OCI-LY7 (cell line): ENCODE data around the gene FAM117A. TPM values are rescaled to one million over a fixed set of nuclear protein-coding genes. Genes with fewer than 3 reads are reported as not detected.
"Not testable (repeated sequence)": the region's sequence is repeated elsewhere in the genome, so short reads cannot be mapped to it uniquely, and the experiment has no call there.

Experiments used
- BruUV-seq: library from RNA; stranded (reverse); fragments of 400-500 nt; replicated peaks from 2 replicates; lab custom pipeline; 2021; lab: Mats Ljungman, UMichigan
- CTCF ChIA-PET: fragments of 300-600 bp; sonication (Branson Sonifier 250); formaldehyde crosslinking; loops from one replicate; lab custom pipeline; 2022; ENCODE audit warnings: antibody characterized with exemption; ENCODE audit not compliant: unreplicated experiment; lab: Charles Lee
- POLR2A ChIA-PET: fragments of 300-600 bp; sonication (Branson Sonifier 250); formaldehyde crosslinking; loops from one replicate; lab custom pipeline; 2022; ENCODE audit warnings: antibody characterized with exemption; lab: Charles Lee
- DNase-seq: peaks from one replicate; pipeline ENCODE4 v3.0.0-alpha.2; 2015; ENCODE audit warnings: low spot score
- H2AFZ ChIP-seq: fragments of 200-600 bp; sonication (generic), shearing (Covaris generic); 2 replicates; pipeline ENCODE4 v1.6.1; 2014; ENCODE audit warnings: mild to moderate bottlenecking, antibody characterized with exemption, low read length, moderate library complexity
- H3K27ac ChIP-seq: fragments of 200-600 bp; sonication (generic); 2 replicates; pipeline ENCODE4 v1.5.1; 2014; ENCODE audit warnings: mixed run types, low read depth, mild to moderate bottlenecking, moderate library complexity, low read length, inconsistent platforms; ENCODE audit not compliant: poor library complexity, severe bottlenecking
- H3K36me3 ChIP-seq: fragments of 200-600 bp; sonication (generic); 2 replicates; pipeline ENCODE4 v1.6.1; 2014; ENCODE audit warnings: mild to moderate bottlenecking, antibody characterized with exemption, low read length, moderate library complexity, mixed read lengths; ENCODE audit not compliant: insufficient read depth
- H3K4me1 ChIP-seq: fragments of 200-600 bp; sonication (generic); 2 replicates; pipeline ENCODE4 v1.5.1; 2014; ENCODE audit warnings: mild to moderate bottlenecking, low read length; ENCODE audit not compliant: insufficient read depth, poor library complexity, severe bottlenecking
- H3K4me2 ChIP-seq: fragments of 200-600 bp; sonication (generic); 2 replicates; pipeline ENCODE4 v1.6.1; 2014; ENCODE audit warnings: mild to moderate bottlenecking, low read length
- H3K4me3 ChIP-seq: fragments of 200-600 bp; sonication (generic); 2 replicates; pipeline ENCODE4 v1.5.1; 2014; ENCODE audit warnings: mild to moderate bottlenecking, low read depth, low read length; ENCODE audit not compliant: poor library complexity, severe bottlenecking
- H3K79me2 ChIP-seq: fragments of 200-600 bp; sonication (generic); 2 replicates; pipeline ENCODE4 v1.6.1; 2016; ENCODE audit warnings: low read depth, mild to moderate bottlenecking, low read length, moderate library complexity, mixed read lengths; ENCODE audit not compliant: insufficient read depth
- H3K9me2 ChIP-seq: fragments of 200-600 bp; sonication (generic); 2 replicates; pipeline ENCODE4 v1.6.1; 2016; ENCODE audit warnings: mild to moderate bottlenecking, low read length, mixed read lengths; ENCODE audit not compliant: insufficient read depth
- H3K9me3 ChIP-seq: fragments of 200-600 bp; sonication (generic); 2 replicates; pipeline ENCODE4 v1.6.1; 2014; ENCODE audit warnings: mild to moderate bottlenecking, mixed run types, low read length, mixed read lengths
- H4K20me1 ChIP-seq: fragments of 200-600 bp; sonication (generic); 2 replicates; pipeline ENCODE4 v1.6.1; 2014; ENCODE audit warnings: mild to moderate bottlenecking, antibody characterized with exemption, low read length, moderate library complexity, mixed read lengths; ENCODE audit not compliant: insufficient read depth
- EZH2phosphoT487 ChIP-seq: fragments of 200-600 bp; sonication (generic); IDR thresholded peaks from 2 replicates; pipeline ENCODE4 v1.6.1; 2018; ENCODE audit warnings: low read depth, borderline replicate concordance, mild to moderate bottlenecking, mixed run types, antibody characterized with exemption, low read length, moderate library complexity, mixed read lengths
- intact Hi-C: fragments of 100-400 bp; cut with micrococcal nuclease; formaldehyde crosslinking; loops from one replicate; pipeline ENCODE4 v1.10.0; 2022; ENCODE audit not compliant: unreplicated experiment
- total RNA-seq, 2 experiments: library from RNA; depleted of rRNA in 1 of 2; stranded (reverse); fragments of >200 nt in 1 of 2; shearing (Covaris generic) in 1 of 2; gene quantifications; 2 replicates each; pipeline ENCODE4 v1.2.3, GENCODE V29; 2014 to 2022
- TF ChIP-seq, protein P1 (sequence below): fragments of 200-600 bp; sonication (generic); conservative IDR thresholded peaks from 2 replicates; pipeline ENCODE4 v1.5.1; 2014; ENCODE audit warnings: mild to moderate bottlenecking, antibody characterized with exemption, low read length, moderate library complexity, mixed read lengths

The FAM117A gene
- total RNA-seq, 2 experiments from 2014 or later: 40.4 to 44.3 TPM

GRCh38 chr17:49760932-49761558 lies 2.9 kb downstream of the FAM117A start:
- H4K20me1 ChIP-seq: peaks cover 15% of the 10 kb centered on the region; the same call in 1 of the 2 replicates
- peaks cover 33% of the 10 kb centered on the region for H3K36me3 ChIP-seq
- no TSS peak for BruUV-seq
- H3K27ac ChIP-seq: peak overlapping the region; percentile 79
- ChIA-PET POLR2A (interaction anchor here (0.7 to 9.3 kb wide), 5 partner anchors 9 to 24 kb away, joined by 3 to 124 read pairs (median 4); no protein-coding TSS in a partner anchor), CTCF (interaction anchor here (2.1 kb wide), 1 partner anchor 13 kb away, joined by 7 read pairs; no protein-coding TSS in a partner anchor)
- peak overlapping the region; percentile 94 for H3K4me2 ChIP-seq
- H3K4me1 ChIP-seq: peaks cover 49% of the 10 kb centered on the region
- peaks cover 16% of the 10 kb centered on the region; the same call in 1 of the 2 replicates for H3K9me3 ChIP-seq
- intact Hi-C loops: no loop called here
- H3K9me2 ChIP-seq: no peaks in the 10 kb centered on the region
- peak overlapping the region; percentile 87 for H3K4me3 ChIP-seq
- H2AFZ ChIP-seq: no peak overlapping the region
- peaks cover 74% of the 10 kb centered on the region for H3K79me2 ChIP-seq
- TF ChIP-seq, protein P1, sequence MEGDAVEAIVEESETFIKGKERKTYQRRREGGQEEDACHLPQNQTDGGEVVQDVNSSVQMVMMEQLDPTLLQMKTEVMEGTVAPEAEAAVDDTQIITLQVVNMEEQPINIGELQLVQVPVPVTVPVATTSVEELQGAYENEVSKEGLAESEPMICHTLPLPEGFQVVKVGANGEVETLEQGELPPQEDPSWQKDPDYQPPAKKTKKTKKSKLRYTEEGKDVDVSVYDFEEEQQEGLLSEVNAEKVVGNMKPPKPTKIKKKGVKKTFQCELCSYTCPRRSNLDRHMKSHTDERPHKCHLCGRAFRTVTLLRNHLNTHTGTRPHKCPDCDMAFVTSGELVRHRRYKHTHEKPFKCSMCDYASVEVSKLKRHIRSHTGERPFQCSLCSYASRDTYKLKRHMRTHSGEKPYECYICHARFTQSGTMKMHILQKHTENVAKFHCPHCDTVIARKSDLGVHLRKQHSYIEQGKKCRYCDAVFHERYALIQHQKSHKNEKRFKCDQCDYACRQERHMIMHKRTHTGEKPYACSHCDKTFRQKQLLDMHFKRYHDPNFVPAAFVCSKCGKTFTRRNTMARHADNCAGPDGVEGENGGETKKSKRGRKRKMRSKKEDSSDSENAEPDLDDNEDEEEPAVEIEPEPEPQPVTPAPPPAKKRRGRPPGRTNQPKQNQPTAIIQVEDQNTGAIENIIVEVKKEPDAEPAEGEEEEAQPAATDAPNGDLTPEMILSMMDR: no peak
- TF ChIP-seq EZH2phosphoT487: no peak
- DNase-seq: no peak

- BruUV-seq: no TSS peak
- intact Hi-C loops: no loop called here
- ChIA-PET POLR2A (interaction anchor here (1.9 to 9.3 kb wide), 3 partner anchors 12 to 23 kb away, joined by 9 to 124 read pairs (median 71); no protein-coding TSS in a partner anchor), CTCF (no interaction called here)
- no peak for DNase-seq
- Histone ChIP-seq H3K4me2 (peak overlapping the region; percentile 94), H3K4me1 (peaks cover 57% of the 10 kb centered on the region), H3K9me3 (peaks cover 9% of the 10 kb centered on the region; the same call in 1 of the 2 replicates), H3K27ac (peak overlapping the region; percentile 79), H2AFZ (no peak overlapping the region), H3K9me2 (no peaks in the 10 kb centered on the region), H3K4me3 (peak overlapping the region; percentile 87), H3K79me2 (peaks cover 81% of the 10 kb centered on the region), H3K36me3 (peaks cover 39% of the 10 kb centered on the region), H4K20me1 (peaks cover 15% of the 10 kb centered on the region; the same call in 1 of the 2 replicates)
- TF ChIP-seq, protein P1: no peak
These were observed 3.6 kb downstream of the FAM117A start for GRCh38 chr17:49760296-49760695.

DNA sequence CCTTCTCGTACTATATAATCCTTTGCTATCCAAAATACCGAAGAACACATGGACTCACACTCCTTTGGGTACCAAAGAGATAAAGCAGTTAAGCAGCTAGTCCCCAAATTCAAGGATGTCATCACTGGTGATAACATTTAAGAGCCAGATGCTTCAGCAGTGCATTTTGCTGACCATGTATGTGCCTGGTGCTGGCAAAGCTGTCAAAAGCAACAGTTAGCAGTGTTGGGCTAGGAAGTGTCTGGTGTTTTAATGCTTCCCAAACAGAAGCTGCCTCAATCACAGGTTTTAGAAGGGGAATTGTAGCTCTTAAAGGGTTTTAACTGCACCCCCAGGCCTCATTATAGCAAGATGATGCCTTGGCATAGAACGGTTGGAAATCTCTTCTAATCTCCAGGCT lies 4.7 kb downstream of the FAM117A start:
- peaks cover 60% of the 10 kb centered on the region for H3K4me1 ChIP-seq
- no peak for DNase-seq
- peaks cover 92% of the 10 kb centered on the region for H3K79me2 ChIP-seq
- H3K4me2 ChIP-seq: peak overlapping the region; percentile 94
- H3K27ac ChIP-seq: peak overlapping the region; percentile 79
- H2AFZ ChIP-seq: no peak overlapping the region
- POLR2A ChIA-PET: interaction anchor here (0.7 to 9.3 kb wide), 4 partner anchors 11 to 49 kb away, joined by 3 to 124 read pairs (median 40); no protein-coding TSS in a partner anchor
- no TSS peak for BruUV-seq
- CTCF ChIA-PET: interaction anchor here (0.6 to 1.1 kb wide), 2 partner anchors 29 to 171 kb away, joined by 3 read pairs; no protein-coding TSS in a partner anchor
- H3K9me3 ChIP-seq: no peaks in the 10 kb centered on the region
- H4K20me1 ChIP-seq: peaks cover 15% of the 10 kb centered on the region; the same call in 1 of the 2 replicates
- peaks cover 43% of the 10 kb centered on the region for H3K36me3 ChIP-seq
- intact Hi-C loops: no loop called here
- H3K9me2 ChIP-seq: no peaks in the 10 kb centered on the region
- peak overlapping the region; percentile 87 for H3K4me3 ChIP-seq
- TF ChIP-seq, protein P1: no peak
- TF ChIP-seq EZH2phosphoT487: no peak

DNA sequence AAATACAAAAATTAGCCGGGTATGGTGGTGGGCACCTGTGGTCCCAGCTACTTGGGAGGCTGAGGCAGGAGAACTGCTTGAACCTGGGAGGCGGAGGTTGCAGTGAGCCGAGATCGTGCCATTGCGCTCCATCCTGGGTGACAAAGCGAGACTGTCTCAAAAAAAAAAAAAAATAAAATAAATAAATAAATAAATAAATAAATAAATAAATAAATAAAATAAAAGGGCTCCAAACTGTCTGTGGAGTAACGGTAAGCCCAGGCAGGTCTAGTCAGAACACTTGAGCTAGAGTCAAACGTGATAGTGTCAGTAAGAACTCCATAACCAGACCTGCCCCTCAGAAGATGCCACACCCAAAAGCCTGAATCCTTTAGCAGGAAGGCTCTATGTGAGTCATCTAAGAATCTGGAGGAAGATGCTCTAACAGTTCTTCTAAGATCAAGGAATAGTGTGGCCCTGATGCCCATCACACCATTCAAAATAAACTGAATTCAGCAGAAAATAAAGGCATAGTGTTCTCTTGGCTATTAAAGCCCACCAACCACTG lies 5.4 kb downstream of the FAM117A start:
- H3K9me3 ChIP-seq, BruUV-seq, H3K4me3 ChIP-seq, DNase-seq, intact Hi-C loops, H2AFZ ChIP-seq, H3K9me2 ChIP-seq: not testable (repeated sequence)
- H3K4me2 ChIP-seq: peak overlapping the region; percentile 94
- H3K27ac ChIP-seq: peak overlapping the region; percentile 79
- peaks cover 96% of the 10 kb centered on the region for H3K79me2 ChIP-seq
- H4K20me1 ChIP-seq: peaks cover 15% of the 10 kb centered on the region; the same call in 1 of the 2 replicates
- H3K36me3 ChIP-seq: peaks cover 43% of the 10 kb centered on the region
- POLR2A ChIA-PET: interaction anchor here (1.9 to 9.3 kb wide), 3 partner anchors 10 to 21 kb away, joined by 9 to 124 read pairs (median 71); no protein-coding TSS in a partner anchor
- H3K4me1 ChIP-seq: peaks cover 67% of the 10 kb centered on the region
- CTCF ChIA-PET: interaction anchor here (1.1 kb wide), 1 partner anchor 29 kb away, joined by 3 read pairs; no protein-coding TSS in a partner anchor
